ENCODE results near the gene STAT6.

GRCh38 chr12:57089271-57090245 lies 21.6 kb downstream of the STAT6 start:
- TF ChIP-seq GATA2 (IDR thresholded peaks at IDR 0.05; ENCODE audit: low read depth, low read length) (no peak), GATA3 (IDR thresholded peaks at IDR 0.05; ENCODE audit: low read depth, low read length) (no peak)

All from SH-SY5Y (cell line).